Measurements from ENCODE around the gene TMEM95. TPM values are rescaled to one million over a fixed set of nuclear protein-coding genes. Genes with fewer than 3 reads are reported as not detected.

TMEM95 gene
- total and polyA plus RNA-seq, 10 of the 15 experiments (the other 5 are each of a cell fraction or from before 2014, with no cell fraction given): 0.05 to 0.28 TPM; not detected in 8

DNA sequence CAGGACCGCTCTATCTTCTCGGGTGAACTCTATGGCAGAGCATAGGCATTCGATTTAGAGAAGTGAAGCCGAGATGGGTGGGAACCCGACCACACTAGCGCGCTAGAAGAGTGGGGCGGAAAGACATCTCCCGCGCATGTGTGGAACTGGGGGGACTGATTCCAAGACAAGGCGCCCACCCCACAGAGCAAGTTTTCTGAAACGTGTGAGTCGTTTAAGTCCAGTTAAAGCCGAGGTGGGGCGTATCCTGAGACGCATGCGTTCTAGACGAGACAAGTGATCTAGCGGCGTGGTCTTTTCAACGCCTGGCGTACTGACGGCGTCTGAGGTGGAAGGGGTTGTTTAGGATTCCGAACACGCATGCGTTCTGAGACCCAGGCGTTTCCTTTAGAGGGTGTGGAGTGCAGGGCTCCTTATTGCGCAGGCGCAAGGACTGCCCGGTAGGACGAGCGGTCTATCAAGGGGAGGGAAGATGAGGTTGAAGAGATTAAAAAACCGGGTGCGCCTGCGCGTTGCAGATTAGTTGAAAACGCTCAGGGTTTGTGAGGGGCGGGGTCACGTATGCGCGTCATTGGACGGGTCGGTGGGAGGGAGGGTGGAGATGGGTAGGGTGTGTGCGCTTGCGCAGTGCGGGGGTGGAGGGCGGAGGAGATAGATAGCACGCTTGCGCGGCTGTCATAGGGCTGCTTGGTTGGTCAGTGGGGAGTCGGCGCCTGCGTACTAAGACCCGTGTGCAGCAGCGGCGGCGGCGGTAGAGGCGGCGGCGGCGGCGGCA lies 47.9 kb upstream of the TMEM95 start, which contains the start of gene EIF5A (continued):
- TF ChIP-seq ZBTB11 (CRISPR knock-in tag; IDR thresholded peaks at IDR 0.05) (no peak), MEF2A (IDR thresholded peaks at IDR 0.05; ENCODE audit: insufficient read depth, low read depth, low read length) (0 out of 2 replicates have a peak, but pooled peaks have one; percentile 37), SMC3 (IDR thresholded peaks at IDR 0.05; ENCODE audit: borderline replicate concordance, low read length) (no peak), BHLHE40 (IDR thresholded peaks at IDR 0.05; ENCODE audit: borderline replicate concordance in 1 of 2, low read depth in 2 of 2, low read length in 1 of 2) (peak; percentile 43 to 58; a peak in 2 of 4 replicates), CHD2 (IDR thresholded peaks at IDR 0.05; ENCODE audit: borderline replicate concordance, low read depth, low read length) (peak; percentile 50; the same call in 1 of the 2 replicates), STAT3 (IDR thresholded peaks at IDR 0.05; ENCODE audit: low read depth, low read length) (0 out of 2 replicates have a peak, but pooled peaks have one; percentile 21), GATAD2B (conservative IDR thresholded peaks at IDR 0.05; ENCODE audit: low read depth) (peak; percentile 62; the same call in 1 of the 2 replicates), EZH2 (IDR thresholded peaks at IDR 0.05; ENCODE audit: borderline replicate concordance, control insufficient read depth, low read depth, low read length) (no peak), RAD51 (IDR thresholded peaks at IDR 0.05) (no peak), EGR1 (IDR thresholded peaks at IDR 0.05; ENCODE audit: borderline replicate concordance in 1 of 2, low read depth in 2 of 2, low read length in 2 of 2) (peak; percentile 8 to 99), ATF2 (IDR thresholded peaks at IDR 0.05; ENCODE audit: low read length) (no peak), CREM (IDR thresholded peaks at IDR 0.05; ENCODE audit: low read depth) (peak; percentile 82), PKNOX1 (IDR thresholded peaks at IDR 0.05) (peak; percentile 91), TBL1XR1 (IDR thresholded peaks at IDR 0.05; ENCODE audit: low read depth, low read length) (peak; percentile 64; the same call in 1 of the 2 replicates)
- TF ChIP-seq, protein P1, sequence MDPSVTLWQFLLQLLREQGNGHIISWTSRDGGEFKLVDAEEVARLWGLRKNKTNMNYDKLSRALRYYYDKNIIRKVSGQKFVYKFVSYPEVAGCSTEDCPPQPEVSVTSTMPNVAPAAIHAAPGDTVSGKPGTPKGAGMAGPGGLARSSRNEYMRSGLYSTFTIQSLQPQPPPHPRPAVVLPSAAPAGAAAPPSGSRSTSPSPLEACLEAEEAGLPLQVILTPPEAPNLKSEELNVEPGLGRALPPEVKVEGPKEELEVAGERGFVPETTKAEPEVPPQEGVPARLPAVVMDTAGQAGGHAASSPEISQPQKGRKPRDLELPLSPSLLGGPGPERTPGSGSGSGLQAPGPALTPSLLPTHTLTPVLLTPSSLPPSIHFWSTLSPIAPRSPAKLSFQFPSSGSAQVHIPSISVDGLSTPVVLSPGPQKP (IDR thresholded peaks at IDR 0.05; ENCODE audit: low read depth, low read length): no peak
- TF ChIP-seq, protein P2, sequence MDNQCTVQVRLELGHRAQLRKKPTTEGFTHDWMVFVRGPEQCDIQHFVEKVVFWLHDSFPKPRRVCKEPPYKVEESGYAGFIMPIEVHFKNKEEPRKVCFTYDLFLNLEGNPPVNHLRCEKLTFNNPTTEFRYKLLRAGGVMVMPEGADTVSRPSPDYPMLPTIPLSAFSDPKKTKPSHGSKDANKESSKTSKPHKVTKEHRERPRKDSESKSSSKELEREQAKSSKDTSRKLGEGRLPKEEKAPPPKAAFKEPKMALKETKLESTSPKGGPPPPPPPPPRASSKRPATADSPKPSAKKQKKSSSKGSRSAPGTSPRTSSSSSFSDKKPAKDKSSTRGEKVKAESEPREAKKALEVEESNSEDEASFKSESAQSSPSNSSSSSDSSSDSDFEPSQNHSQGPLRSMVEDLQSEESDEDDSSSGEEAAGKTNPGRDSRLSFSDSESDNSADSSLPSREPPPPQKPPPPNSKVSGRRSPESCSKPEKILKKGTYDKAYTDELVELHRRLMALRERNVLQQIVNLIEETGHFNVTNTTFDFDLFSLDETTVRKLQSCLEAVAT (IDR thresholded peaks at IDR 0.05): peak; percentile 100

All from GM12878 (cell line).